ENCODE results near the gene C2CD3. TPM values are rescaled to one million over a fixed set of nuclear protein-coding genes. Genes with fewer than 3 reads are reported as not detected.

The C2CD3 gene
- total RNA-seq, 1 experiment from 2014 or later = 22.0 TPM

DNA sequence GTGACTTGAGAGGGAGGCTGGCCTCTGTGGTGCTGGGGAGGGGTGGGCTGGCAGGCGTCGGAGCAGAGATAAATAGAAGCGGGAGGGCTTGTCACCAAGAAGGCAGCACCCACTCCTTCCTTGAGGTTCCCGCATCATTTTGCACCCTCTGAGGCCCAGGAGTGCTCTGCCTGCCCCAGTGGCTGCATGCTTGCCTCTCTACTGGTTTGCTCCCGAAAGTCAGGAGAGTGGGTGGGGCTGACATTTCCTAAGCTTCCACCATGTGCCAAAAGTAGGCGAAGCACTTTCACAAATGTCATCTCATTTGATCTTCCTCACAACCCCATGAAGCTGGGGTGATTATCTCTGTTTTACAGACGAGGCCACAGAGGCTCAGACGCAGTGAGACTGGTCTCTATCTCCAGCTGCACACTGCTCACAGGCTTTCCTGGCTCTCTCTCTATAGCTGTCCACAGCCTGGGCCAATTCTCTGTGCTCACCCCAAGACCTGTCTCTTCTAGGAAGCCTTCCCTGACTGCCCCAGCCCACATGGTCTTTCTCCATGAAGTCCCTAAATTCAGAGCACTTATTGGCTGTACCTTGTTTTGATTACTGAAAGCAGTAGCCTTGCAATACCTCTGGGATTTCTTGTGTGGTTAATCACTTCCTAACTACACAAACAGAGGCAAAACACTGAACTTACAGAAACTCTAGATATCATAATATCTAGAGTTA is 159.3 kb downstream of the C2CD3 start:
- TF ChIP-seq, protein P1, sequence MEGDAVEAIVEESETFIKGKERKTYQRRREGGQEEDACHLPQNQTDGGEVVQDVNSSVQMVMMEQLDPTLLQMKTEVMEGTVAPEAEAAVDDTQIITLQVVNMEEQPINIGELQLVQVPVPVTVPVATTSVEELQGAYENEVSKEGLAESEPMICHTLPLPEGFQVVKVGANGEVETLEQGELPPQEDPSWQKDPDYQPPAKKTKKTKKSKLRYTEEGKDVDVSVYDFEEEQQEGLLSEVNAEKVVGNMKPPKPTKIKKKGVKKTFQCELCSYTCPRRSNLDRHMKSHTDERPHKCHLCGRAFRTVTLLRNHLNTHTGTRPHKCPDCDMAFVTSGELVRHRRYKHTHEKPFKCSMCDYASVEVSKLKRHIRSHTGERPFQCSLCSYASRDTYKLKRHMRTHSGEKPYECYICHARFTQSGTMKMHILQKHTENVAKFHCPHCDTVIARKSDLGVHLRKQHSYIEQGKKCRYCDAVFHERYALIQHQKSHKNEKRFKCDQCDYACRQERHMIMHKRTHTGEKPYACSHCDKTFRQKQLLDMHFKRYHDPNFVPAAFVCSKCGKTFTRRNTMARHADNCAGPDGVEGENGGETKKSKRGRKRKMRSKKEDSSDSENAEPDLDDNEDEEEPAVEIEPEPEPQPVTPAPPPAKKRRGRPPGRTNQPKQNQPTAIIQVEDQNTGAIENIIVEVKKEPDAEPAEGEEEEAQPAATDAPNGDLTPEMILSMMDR (conservative IDR thresholded peaks at IDR 0.05) = no peak
- Histone ChIP-seq H3K9me3 (ENCODE audit: control insufficient read depth, low read depth, low read length) (no peaks in the 10 kb centered on the region), H3K23ac (ENCODE audit: insufficient read length, low read depth, low read length) (no peak overlapping the region), H4K8ac (replicated peaks; ENCODE audit: insufficient read length, low read depth, low read length) (no peak overlapping the region), H3K4me1 (ENCODE audit: insufficient read depth, low read length) (no peaks in the 10 kb centered on the region), H3K27ac (ENCODE audit: insufficient read length, low read depth, low read length) (no peak overlapping the region), H3K4ac (ENCODE audit: low read depth, low read length) (no peak overlapping the region), H2AFZ (ENCODE audit: low read length) (no peak overlapping the region), H3K9ac (ENCODE audit: extremely low read depth, insufficient read length, low read length) (no peak overlapping the region), H4K5ac (ENCODE audit: insufficient read length, low read depth, low read length) (no peak overlapping the region), H3K79me1 (ENCODE audit: insufficient read depth, low read depth, low read length, poor library complexity, severe bottlenecking) (no peaks in the 10 kb centered on the region), H4K91ac (ENCODE audit: insufficient read length, low read depth, low read length) (no peak overlapping the region), H3K56ac (ENCODE audit: insufficient read length, low read depth, low read length) (no peak overlapping the region), H2AK5ac (ENCODE audit: insufficient read length, low read length) (no peak overlapping the region), H3K18ac (ENCODE audit: insufficient read length, low read depth, low read length) (no peak overlapping the region), H3K27me3 (ENCODE audit: insufficient read depth, low read length) (no peaks in the 10 kb centered on the region), H4K20me1 (ENCODE audit: control insufficient read depth, insufficient read depth, insufficient read length) (no peaks in the 10 kb centered on the region), H3K14ac (ENCODE audit: insufficient read depth, low read length) (no peak overlapping the region), H3K23me2 (ENCODE audit: insufficient read length, low read depth, low read length, poor library complexity, severe bottlenecking) (no peaks in the 10 kb centered on the region), H2BK5ac (ENCODE audit: insufficient read length, low read length) (no peak overlapping the region), H2BK20ac (ENCODE audit: low read depth, low read length, poor library complexity, severe bottlenecking) (no peak overlapping the region), H3K79me2 (ENCODE audit: insufficient read depth, low read length) (no peaks in the 10 kb centered on the region), H2BK120ac (ENCODE audit: low read depth, low read length, poor library complexity, severe bottlenecking) (no peak overlapping the region), H3K4me2 (ENCODE audit: insufficient read depth, insufficient read length, low read length) (no peak overlapping the region), H2BK12ac (ENCODE audit: insufficient read length, low read depth, low read length) (no peak overlapping the region), H3T11ph (ENCODE audit: low read length) (no peak overlapping the region), H2BK15ac (ENCODE audit: low read depth, low read length) (no peak overlapping the region)
- Mint-ChIP-seq H3K36me3 (ENCODE audit: insufficient read depth in 1 of 3, low read depth in 3 of 3) (peaks cover 0 to 8% (median 4%) of the 10 kb centered on the region in 3 experiments; a peak in 3 of 7 replicates), H3K4me3 (no peak overlapping the region), H3K27me3 (ENCODE audit: low read depth) (no peaks in the 10 kb centered on the region; the same call in 1 of the 2 replicates), H3K9me3 (no peaks in the 10 kb centered on the region), H3K27ac (peak overlapping the region in 1 of 3 experiments; percentile 39; a peak in 1 of 7 replicates), H3K4me1 (peaks cover 11 to 23% of the 10 kb centered on the region in 2 experiments)
- DNase-seq = no peak
- WGBS (ENCODE audit: extremely low coverage, insufficient read length, low lambda C conversion rate) = no CpG with 5 or more reads among the region's 8 CpGs

All from H9 (cell line).